Left lung (tissue), 10 donors: ENCODE results near the gene NT5DC3. TPM values are rescaled to one million over a fixed set of nuclear protein-coding genes. Genes with fewer than 3 reads are reported as not detected.

Source experiments
- ATAC-seq: fragments of 200-7000 bp; cut with Tn5 transposase; one replicate; pipeline ENCODE4 v1.9.1; 2020; ENCODE audit warnings: moderate library complexity
- DNase-seq, 4 donors: peaks; one replicate each; pipeline ENCODE4 v3.0.0-alpha.2; 2013 to 2020
- H3K27ac ChIP-seq, 2 donors: fragments of 200-600 bp; sonication (generic) in 1 of 2; one replicate each; pipeline versions ENCODE4 v1.5.0 to v1.8.0; 2020 to 2021
- H3K27me3 ChIP-seq, 2 donors: fragments of 200-600 bp; sonication (generic) in 1 of 2; one replicate each; pipeline versions ENCODE4 v1.5.0 to v1.8.0; 2020 to 2021
- H3K36me3 ChIP-seq, 2 donors: fragments of 200-600 bp; sonication (generic) in 1 of 2; one replicate each; pipeline versions ENCODE4 v1.5.0 to v1.8.0; 2020 to 2021
- H3K4me1 ChIP-seq, 2 donors: fragments of 200-600 bp; one replicate each; pipeline ENCODE4 v1.8.0; 2021
- H3K4me3 ChIP-seq, 2 donors: fragments of 200-600 bp; sonication (generic) in 1 of 2; one replicate each; pipeline versions ENCODE4 v1.5.0 to v1.8.0; 2020 to 2021; ENCODE audit warnings: mild to moderate bottlenecking in 1 of 2
- H3K9me3 ChIP-seq, 2 donors: fragments of 200-600 bp; sonication (generic) in 1 of 2; one replicate each; pipeline versions ENCODE4 v1.5.0 to v1.8.0; 2020 to 2021
- intact Hi-C, 2 donors: fragments of 100-400 bp; cut with DNase I; formaldehyde crosslinking; loops; one replicate each; pipeline versions ENCODE4 v1.11.2 to v1.14.2; 2022
- polyA plus RNA-seq, 6 donors: library from polyadenylated mRNA; unstranded; fragments of 120-200 nt; gene quantifications; one replicate each; pipeline ENCODE4 v1.2.1, GENCODE V29; 2013; ENCODE audit not compliant: insufficient read length in 6 of 6
- total RNA-seq, 2 donors: library from RNA; stranded (reverse); fragmentation: NEBNext Ultra II Directional; extraction: Animal tissue kit (Norgen Biotek cat#: 25700); gene quantifications; one replicate each; pipeline ENCODE4 v1.2.1, GENCODE V29; 2021
- TF ChIP-seq, protein P1 (sequence below), 2 donors: fragments of 200-600 bp; sonication (generic) in 1 of 2; IDR thresholded peaks; one replicate each; pipeline versions ENCODE4 v1.5.0 to v1.8.0; 2021; ENCODE audit warnings: antibody characterized with exemption in 2 of 2
- donor health status: DM: no; HTN: yes; CAD: no.
- donor health status: DM: no; HTN: no; CAD: no.

The NT5DC3 gene
- total and polyA plus RNA-seq, 8 donors: 5.2 to 8.9 (median 7.5) TPM

- H3K4me3 ChIP-seq: no peak overlapping the region
- H3K4me1 ChIP-seq: no peaks in the 10 kb centered on the region
- H3K36me3 ChIP-seq: no peaks in the 10 kb centered on the region
- ATAC-seq (no peak), DNase-seq (no peak)
- intact Hi-C loops: no loop called here
- no peaks in the 10 kb centered on the region for H3K27me3 ChIP-seq
- no peak overlapping the region for H3K27ac ChIP-seq
- TF ChIP-seq, protein P1, sequence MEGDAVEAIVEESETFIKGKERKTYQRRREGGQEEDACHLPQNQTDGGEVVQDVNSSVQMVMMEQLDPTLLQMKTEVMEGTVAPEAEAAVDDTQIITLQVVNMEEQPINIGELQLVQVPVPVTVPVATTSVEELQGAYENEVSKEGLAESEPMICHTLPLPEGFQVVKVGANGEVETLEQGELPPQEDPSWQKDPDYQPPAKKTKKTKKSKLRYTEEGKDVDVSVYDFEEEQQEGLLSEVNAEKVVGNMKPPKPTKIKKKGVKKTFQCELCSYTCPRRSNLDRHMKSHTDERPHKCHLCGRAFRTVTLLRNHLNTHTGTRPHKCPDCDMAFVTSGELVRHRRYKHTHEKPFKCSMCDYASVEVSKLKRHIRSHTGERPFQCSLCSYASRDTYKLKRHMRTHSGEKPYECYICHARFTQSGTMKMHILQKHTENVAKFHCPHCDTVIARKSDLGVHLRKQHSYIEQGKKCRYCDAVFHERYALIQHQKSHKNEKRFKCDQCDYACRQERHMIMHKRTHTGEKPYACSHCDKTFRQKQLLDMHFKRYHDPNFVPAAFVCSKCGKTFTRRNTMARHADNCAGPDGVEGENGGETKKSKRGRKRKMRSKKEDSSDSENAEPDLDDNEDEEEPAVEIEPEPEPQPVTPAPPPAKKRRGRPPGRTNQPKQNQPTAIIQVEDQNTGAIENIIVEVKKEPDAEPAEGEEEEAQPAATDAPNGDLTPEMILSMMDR (IDR thresholded peaks at IDR 0.05): no peak
- H3K9me3 ChIP-seq: no peaks in the 10 kb centered on the region
Observed at GRCh38 chr12:103755425-103755824, 85.6 kb downstream of the NT5DC3 start.

DNA sequence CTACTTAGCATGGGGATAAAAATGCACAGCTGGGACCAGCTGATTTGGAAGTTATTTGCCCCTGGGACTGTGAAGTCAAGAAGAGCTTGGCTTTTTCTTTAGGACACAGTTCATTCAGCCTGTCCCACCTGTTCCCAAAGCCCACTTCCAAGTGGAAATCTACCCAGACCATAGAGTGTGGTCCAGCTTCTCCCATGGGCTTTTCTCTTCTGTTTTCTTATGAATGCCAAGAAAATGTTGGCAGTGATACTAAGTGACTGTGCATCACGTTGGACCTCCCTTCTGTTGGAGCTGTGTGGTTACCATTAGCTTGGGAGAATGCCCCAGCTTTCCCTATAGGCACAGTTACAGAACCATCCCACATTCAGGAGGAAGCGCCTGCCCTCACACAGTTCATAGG, 89.4 kb downstream of the NT5DC3 start:
- DNase-seq (no peak), ATAC-seq (no peak)
- Histone ChIP-seq H3K4me3 (no peak overlapping the region), H3K27me3 (no peaks in the 10 kb centered on the region), H3K27ac (no peak overlapping the region), H3K36me3 (no peaks in the 10 kb centered on the region), H3K4me1 (no peaks in the 10 kb centered on the region), H3K9me3 (no peaks in the 10 kb centered on the region)
- TF ChIP-seq, protein P1 (IDR thresholded peaks at IDR 0.05): no peak
- intact Hi-C loops: no loop called here

GRCh38 chr12:103751171-103751570, 89.9 kb downstream of the NT5DC3 start:
- H3K27me3 ChIP-seq: no peaks in the 10 kb centered on the region
- intact Hi-C loops: no loop called here
- H3K9me3 ChIP-seq: no peaks in the 10 kb centered on the region
- no peak for DNase-seq
- TF ChIP-seq, protein P1 (IDR thresholded peaks at IDR 0.05): no peak
- no peak overlapping the region for H3K4me3 ChIP-seq
- H3K4me1 ChIP-seq: no peaks in the 10 kb centered on the region
- ATAC-seq: no peak
- no peak overlapping the region for H3K27ac ChIP-seq
- no peaks in the 10 kb centered on the region for H3K36me3 ChIP-seq

DNA sequence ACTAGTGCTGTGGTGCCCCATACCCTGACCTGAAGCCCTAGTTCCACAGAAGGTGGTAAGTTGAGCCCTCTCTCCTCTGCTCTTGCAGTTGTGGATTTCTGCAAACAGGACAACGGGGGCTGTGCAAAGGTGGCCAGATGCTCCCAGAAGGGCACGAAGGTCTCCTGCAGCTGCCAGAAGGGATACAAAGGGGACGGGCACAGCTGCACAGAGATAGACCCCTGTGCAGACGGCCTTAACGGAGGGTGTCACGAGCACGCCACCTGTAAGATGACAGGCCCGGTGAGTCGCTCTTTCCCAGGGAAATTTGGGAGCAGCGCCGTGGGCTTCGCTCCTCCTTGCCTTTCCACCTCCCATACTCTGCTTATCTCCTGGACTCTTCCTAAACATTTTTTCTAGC, 92.2 kb downstream of the NT5DC3 start:
- H3K27me3 ChIP-seq: no peaks in the 10 kb centered on the region
- H3K4me3 ChIP-seq: no peak overlapping the region
- H3K4me1 ChIP-seq: no peaks in the 10 kb centered on the region
- no peaks in the 10 kb centered on the region for H3K36me3 ChIP-seq
- TF ChIP-seq, protein P1 (IDR thresholded peaks at IDR 0.05): no peak
- no peak for DNase-seq
- H3K27ac ChIP-seq: no peak overlapping the region
- intact Hi-C loops: no loop called here
- ATAC-seq: no peak
- H3K9me3 ChIP-seq: no peaks in the 10 kb centered on the region

GRCh38 chr12:103748002-103748401, 93.0 kb downstream of the NT5DC3 start:
- Histone ChIP-seq H3K27me3 (no peaks in the 10 kb centered on the region), H3K27ac (no peak overlapping the region), H3K4me1 (no peaks in the 10 kb centered on the region), H3K4me3 (no peak overlapping the region), H3K9me3 (no peaks in the 10 kb centered on the region), H3K36me3 (no peaks in the 10 kb centered on the region)
- DNase-seq: no peak
- intact Hi-C loops: no loop called here
- TF ChIP-seq, protein P1 (IDR thresholded peaks at IDR 0.05): no peak
- ATAC-seq: no peak
